GM06990 (cell line): Measurements from ENCODE around the gene MTF2.
A peak's percentile ranks its signal among the peaks of the same experiment; 100 is the strongest.

Experiments
- DNase-seq: peaks from one replicate; pipeline ENCODE4 v3.0.0-alpha.2; 2011; ENCODE audit not compliant: insufficient read length; ENCODE audit errors: extremely low read depth
- H3K27me3 ChIP-seq: replicated peaks from 2 replicates; pipeline ENCODE4 v1.6.0; 2011; ENCODE audit warnings: low read length; ENCODE audit not compliant: control insufficient read depth, insufficient read depth
- H3K36me3 ChIP-seq: 2 replicates; pipeline ENCODE4 v1.5.1; 2011; ENCODE audit warnings: low read length; ENCODE audit not compliant: control insufficient read depth, insufficient read depth
- H3K4me3 ChIP-seq: replicated peaks from 2 replicates; pipeline ENCODE4 v1.5.1; 2011; ENCODE audit warnings: low read depth, mild to moderate bottlenecking, control low read depth, low read length
- TF ChIP-seq, protein P1 (sequence below): IDR thresholded peaks from 2 replicates; pipeline ENCODE4 v1.5.1; 2011; ENCODE audit warnings: low read length, control low read depth, mild to moderate bottlenecking, inconsistent platforms; ENCODE audit not compliant: insufficient read depth, poor library complexity, severe bottlenecking

MTF2 gene

DNA sequence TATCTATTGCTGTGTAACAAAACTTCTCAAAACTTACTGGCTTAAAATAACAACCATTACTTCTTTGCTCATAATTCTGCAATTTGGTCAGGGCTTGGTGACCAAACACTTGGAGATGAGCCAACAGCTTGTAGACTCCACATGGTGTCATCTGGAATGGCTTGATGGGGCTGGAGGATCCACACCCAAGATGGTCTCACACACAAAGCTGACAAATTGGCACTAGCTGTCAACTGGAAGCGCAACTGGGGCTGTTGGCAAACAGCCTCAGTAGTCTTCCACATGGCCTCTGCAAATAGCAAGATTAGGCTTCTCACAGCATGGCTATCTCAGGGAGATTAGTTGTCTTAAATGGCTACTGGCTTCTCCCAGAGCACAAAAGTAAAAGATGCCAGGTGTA is 27.1 kb upstream of the MTF2 start:
- TF ChIP-seq, protein P1, sequence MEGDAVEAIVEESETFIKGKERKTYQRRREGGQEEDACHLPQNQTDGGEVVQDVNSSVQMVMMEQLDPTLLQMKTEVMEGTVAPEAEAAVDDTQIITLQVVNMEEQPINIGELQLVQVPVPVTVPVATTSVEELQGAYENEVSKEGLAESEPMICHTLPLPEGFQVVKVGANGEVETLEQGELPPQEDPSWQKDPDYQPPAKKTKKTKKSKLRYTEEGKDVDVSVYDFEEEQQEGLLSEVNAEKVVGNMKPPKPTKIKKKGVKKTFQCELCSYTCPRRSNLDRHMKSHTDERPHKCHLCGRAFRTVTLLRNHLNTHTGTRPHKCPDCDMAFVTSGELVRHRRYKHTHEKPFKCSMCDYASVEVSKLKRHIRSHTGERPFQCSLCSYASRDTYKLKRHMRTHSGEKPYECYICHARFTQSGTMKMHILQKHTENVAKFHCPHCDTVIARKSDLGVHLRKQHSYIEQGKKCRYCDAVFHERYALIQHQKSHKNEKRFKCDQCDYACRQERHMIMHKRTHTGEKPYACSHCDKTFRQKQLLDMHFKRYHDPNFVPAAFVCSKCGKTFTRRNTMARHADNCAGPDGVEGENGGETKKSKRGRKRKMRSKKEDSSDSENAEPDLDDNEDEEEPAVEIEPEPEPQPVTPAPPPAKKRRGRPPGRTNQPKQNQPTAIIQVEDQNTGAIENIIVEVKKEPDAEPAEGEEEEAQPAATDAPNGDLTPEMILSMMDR, result no peak

DNA sequence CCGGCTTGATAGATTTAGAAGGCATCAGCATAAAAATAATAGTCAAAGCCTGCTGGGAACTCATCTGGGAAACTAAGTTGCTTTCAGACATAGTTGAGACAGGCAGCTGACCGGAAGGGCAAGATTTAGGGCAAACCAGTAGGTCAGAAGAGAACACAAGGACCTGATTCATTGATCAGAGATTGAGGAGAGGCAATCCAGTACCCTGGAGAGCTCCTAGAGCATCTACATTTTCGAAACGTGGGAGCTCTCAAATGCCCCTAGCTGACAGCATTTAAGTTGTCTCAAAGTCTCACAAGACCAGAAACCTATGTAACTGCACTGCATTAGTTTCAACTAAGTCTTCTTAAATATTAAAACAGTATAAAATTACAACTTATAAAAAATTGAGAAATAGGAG is 22.9 kb upstream of the MTF2 start:
- Histone ChIP-seq H3K4me3 (no peak overlapping the region), H3K36me3 (no peaks in the 10 kb centered on the region), H3K27me3 (no peaks in the 10 kb centered on the region)
- DNase-seq, result no peak
- TF ChIP-seq, protein P1, result no peak

More for the DNA sequence above, 27.1 kb upstream of the MTF2 start:
- Histone ChIP-seq H3K36me3 (no peaks in the 10 kb centered on the region), H3K27me3 (no peaks in the 10 kb centered on the region), H3K4me3 (no peak overlapping the region)
- DNase-seq, result no peak

GRCh38 chr1:93056649-93057048 is 22.4 kb upstream of the MTF2 start:
- H3K4me3 ChIP-seq, result no peak overlapping the region
- TF ChIP-seq, protein P1, result no peak
- no peaks in the 10 kb centered on the region for H3K36me3 ChIP-seq
- H3K27me3 ChIP-seq, result no peaks in the 10 kb centered on the region
- no peak for DNase-seq

DNA sequence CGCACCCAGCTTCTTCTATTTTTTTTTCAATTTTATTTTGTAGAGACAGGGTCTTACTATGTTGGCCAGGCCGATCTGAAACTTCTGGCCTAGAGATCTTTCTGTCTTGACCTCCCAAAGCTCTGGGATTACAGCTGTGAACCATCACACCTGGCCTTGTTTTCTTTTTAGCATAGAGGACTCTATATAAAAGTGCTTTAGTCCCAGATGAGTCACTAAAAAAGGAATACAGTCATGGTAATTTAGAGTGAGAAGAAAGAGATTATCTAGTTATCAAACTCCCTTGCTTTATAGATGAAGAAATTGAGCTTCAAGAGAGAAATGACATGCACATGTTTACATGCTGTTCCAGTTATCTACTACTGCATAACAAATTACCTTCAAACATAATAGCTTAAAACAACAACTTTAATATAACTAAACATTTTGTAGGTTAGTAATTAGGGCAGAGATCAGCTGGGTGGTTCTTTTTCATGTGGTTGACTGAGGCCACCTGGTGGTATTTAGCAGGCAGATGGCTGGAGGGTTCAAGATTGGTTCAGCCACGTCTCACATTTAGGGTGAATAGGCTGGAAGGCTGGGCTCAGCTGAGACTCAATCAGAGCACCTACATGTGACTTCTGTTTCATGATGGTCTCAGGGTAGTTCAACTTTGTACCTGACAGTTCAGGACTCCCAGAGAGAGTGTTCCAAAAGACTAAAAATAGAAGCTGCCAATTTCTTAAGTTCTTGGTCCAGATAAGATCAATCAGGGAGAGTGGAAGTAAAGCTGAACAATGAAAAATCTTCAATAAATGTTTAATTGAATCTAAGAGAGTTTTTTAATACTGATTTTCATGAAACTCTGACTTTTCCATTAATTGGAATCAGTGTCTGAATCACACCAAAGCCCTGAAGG is 16.9 kb upstream of the MTF2 start:
- no peak overlapping the region for H3K4me3 ChIP-seq
- TF ChIP-seq, protein P1, result peak; percentile 68
- DNase-seq, result no peak
- H3K36me3 ChIP-seq, result no peaks in the 10 kb centered on the region
- no peaks in the 10 kb centered on the region for H3K27me3 ChIP-seq

DNA sequence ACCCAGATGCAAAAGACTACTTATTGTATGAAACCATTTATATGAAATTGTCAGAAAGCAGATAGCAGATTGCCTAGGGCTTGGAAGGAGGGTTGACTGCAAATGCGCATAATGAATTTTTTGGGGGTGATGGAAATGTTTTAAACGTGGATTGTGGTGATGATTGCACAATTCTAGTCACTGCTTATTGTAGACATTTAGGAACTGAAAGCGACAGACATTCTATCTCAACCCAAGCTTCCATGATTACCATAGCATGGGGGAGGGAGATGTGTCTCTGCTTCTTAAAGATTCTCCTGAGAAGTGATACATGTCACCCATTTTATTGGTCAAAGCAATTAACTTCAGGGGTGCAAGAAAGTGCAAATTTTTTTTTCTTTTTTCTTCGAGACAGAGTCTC is 2.8 kb upstream of the MTF2 start:
- Histone ChIP-seq H3K4me3 (no peak overlapping the region), H3K36me3 (no peaks in the 10 kb centered on the region), H3K27me3 (no peaks in the 10 kb centered on the region)
- TF ChIP-seq, protein P1, result no peak
- DNase-seq, result no peak
